Endothelial cell of umbilical vein (primary cell): ENCODE results near the gene STUM. TPM values are rescaled to one million over a fixed set of nuclear protein-coding genes. Genes with fewer than 3 reads are reported as not detected.

ENCODE experiments used
- BruUV-seq: library from RNA; stranded (reverse); fragments of 400-500 nt; replicated peaks from 2 replicates; lab custom pipeline; 2021; lab: Mats Ljungman, UMichigan
- CTCF ChIA-PET: fragments of 300-600, 350-600 bp; sonication (Branson Sonifier 250); formaldehyde crosslinking; loops from one replicate; lab custom pipeline; 2021; ENCODE audit warnings: antibody characterized with exemption, inconsistent platforms; lab: Charles Lee
- POLR2A ChIA-PET: fragments of 300-600, 350-600 bp; sonication (Branson Sonifier 250); formaldehyde crosslinking; loops from one replicate; lab custom pipeline; 2021; ENCODE audit warnings: antibody characterized with exemption, inconsistent platforms; lab: Charles Lee
- DNase-seq: peaks from one replicate; pipeline ENCODE4 v3.0.0-alpha.2; 2011; ENCODE audit warnings: low read depth, low spot score
- FAIRE-seq: peaks from 2 replicates; lab custom pipeline; 2011; peaks lifted over from hg19 to GRCh38; lab: Jason Lieb, UNC
- H2AFZ ChIP-seq: 2 replicates; pipeline ENCODE4 v1.6.0; 2012; ENCODE audit warnings: low read depth, low read length, control low read depth, inconsistent platforms
- H3K27ac ChIP-seq: 2 replicates; pipeline ENCODE4 v1.5.1; 2011; ENCODE audit warnings: low read depth, mild to moderate bottlenecking, control low read depth, low read length, moderate library complexity; ENCODE audit not compliant: insufficient read depth
- H3K27me3 ChIP-seq, 2 experiments: 2 replicates each; pipeline versions ENCODE4 v1.6.0 to v1.6.1; 2011; ENCODE audit warnings: low read length in 2 of 2, mixed read lengths in 1 of 2; ENCODE audit not compliant: control insufficient read depth in 2 of 2, insufficient read depth in 2 of 2
- H3K36me3 ChIP-seq, 2 experiments: 2 replicates in 1 of 2; 3 replicates in 1 of 2; pipeline ENCODE4 v1.5.1; 2011; ENCODE audit warnings: low read length in 2 of 2, mild to moderate bottlenecking in 1 of 2, moderate library complexity in 1 of 2; ENCODE audit not compliant: control insufficient read depth in 2 of 2, insufficient read depth in 2 of 2; ENCODE audit errors: extremely low read depth in 1 of 2
- H3K4me1 ChIP-seq: 3 replicates; pipeline ENCODE4 v1.5.1; 2011; ENCODE audit warnings: mild to moderate bottlenecking, low read length; ENCODE audit not compliant: control insufficient read depth, insufficient read depth; ENCODE audit errors: extremely low read depth
- H3K4me2 ChIP-seq: 2 replicates; pipeline ENCODE4 v1.6.1; 2011; ENCODE audit warnings: low read length, control low read depth, mixed read lengths; ENCODE audit not compliant: insufficient read depth
- H3K4me3 ChIP-seq, 3 experiments: fragments of 200-600 bp in 1 of 3; sonication (generic), shearing (Covaris generic) in 1 of 3; replicated peaks in 1 of 3; 2 replicates each; pipeline ENCODE4 v1.5.1; 2011 to 2016; ENCODE audit warnings: control low read depth in 3 of 3, low read length in 3 of 3, mild to moderate bottlenecking in 2 of 3, inconsistent platforms in 1 of 3, low read depth in 1 of 3, moderate library complexity in 1 of 3; ENCODE audit not compliant: insufficient read depth in 1 of 3
- H3K79me2 ChIP-seq: 2 replicates; pipeline ENCODE4 v1.6.0; 2012; ENCODE audit warnings: low read length, inconsistent platforms; ENCODE audit not compliant: control insufficient read depth, insufficient read depth
- H3K9ac ChIP-seq: replicated peaks from 2 replicates; pipeline ENCODE3; 2011; ENCODE audit warnings: low read length, control low read depth; ENCODE audit not compliant: insufficient read depth; ENCODE audit errors: extremely low read depth
- H3K9me1 ChIP-seq: replicated peaks from 3 replicates; pipeline ENCODE4 v1.6.0; 2011; ENCODE audit warnings: mild to moderate bottlenecking, low read length; ENCODE audit not compliant: control insufficient read depth, insufficient read depth; ENCODE audit errors: extremely low read depth
- H3K9me3 ChIP-seq: replicated peaks from 2 replicates; pipeline ENCODE4 v1.5.1; 2012; ENCODE audit warnings: low read length, inconsistent platforms; ENCODE audit not compliant: control insufficient read depth, insufficient read depth
- H4K20me1 ChIP-seq: replicated peaks from 2 replicates; pipeline ENCODE3; 2011; ENCODE audit warnings: mild to moderate bottlenecking, low read length; ENCODE audit not compliant: control insufficient read depth, insufficient read depth; ENCODE audit errors: extremely low read depth
- EZH2 ChIP-seq: IDR thresholded peaks from 2 replicates; pipeline ENCODE4 v1.6.1; 2012; ENCODE audit warnings: borderline replicate concordance, low read depth, mild to moderate bottlenecking, moderate library complexity, low read length, inconsistent platforms; ENCODE audit not compliant: severe bottlenecking
- FOS ChIP-seq: IDR thresholded peaks from 2 replicates; pipeline ENCODE4 v1.6.1; 2011; ENCODE audit warnings: mild to moderate bottlenecking, low read length, moderate library complexity, borderline replicate concordance; ENCODE audit not compliant: insufficient read depth
- GATA2 ChIP-seq: IDR thresholded peaks from 2 replicates; pipeline ENCODE4 v1.7.0; 2011; ENCODE audit warnings: low read depth, mild to moderate bottlenecking, moderate library complexity, mixed read lengths, low read length; ENCODE audit not compliant: insufficient read length, insufficient read depth
- JUN ChIP-seq: IDR thresholded peaks from 2 replicates; pipeline ENCODE4 v1.6.1; 2011; ENCODE audit warnings: borderline replicate concordance, low read depth; ENCODE audit not compliant: insufficient read length, insufficient read depth
- MYC ChIP-seq: IDR thresholded peaks from one replicate; pipeline ENCODE4 v1.6.1; 2011; ENCODE audit warnings: mild to moderate bottlenecking, low read depth, low read length
- POLR2A ChIP-seq: IDR thresholded peaks from 2 replicates; pipeline ENCODE4 v1.6.1; 2012; ENCODE audit warnings: low read depth, mild to moderate bottlenecking, control low read depth, low read length
- POLR2AphosphoS5 ChIP-seq: IDR thresholded peaks from 2 replicates; pipeline ENCODE4 v1.6.1; 2012; ENCODE audit warnings: low read depth, mild to moderate bottlenecking, control low read depth, low read length, moderate library complexity; ENCODE audit not compliant: insufficient read depth
- dilution Hi-C: fragments of 300-500 bp; cut with MboI; formaldehyde crosslinking; loops from one replicate; pipeline ENCODE4 v1.15.0; 2019; ENCODE audit warnings: low sequenced_read_pairs; ENCODE audit not compliant: extremely low pct_ligation_motif_present
- intact Hi-C: fragments of 100-400 bp; cut with micrococcal nuclease; formaldehyde crosslinking; loops from one replicate; pipeline ENCODE4 v1.10.0; 2022
- polyA plus RNA-seq, 4 experiments: library from polyadenylated mRNA; depleted of rRNA in 3 of 4; stranded (reverse) in 3 of 4; unstranded in 1 of 4; fragments of >200 nt; gene quantifications; 2 replicates each; pipeline versions ENCODE4 v1.2.1 to v1.2.3, GENCODE V29; 2011 to 2012; ENCODE audit warnings: missing spikeins in 1 of 4
- total RNA-seq: library from RNA; stranded (reverse); gene quantifications from 2 replicates; pipeline ENCODE4 v1.2.3, GENCODE V29; 2021
- TF ChIP-seq, protein P1 (sequence below): IDR thresholded peaks from 2 replicates; pipeline ENCODE4 v1.6.1; 2011; ENCODE audit not compliant: insufficient read depth, insufficient read length
- TF ChIP-seq, protein P2 (sequence below), 2 donors: IDR thresholded peaks; 1 replicate in 1 of 2; 2 replicates in 1 of 2; pipeline ENCODE4 v1.5.1; 2011; ENCODE audit warnings: low read length in 2 of 2, mild to moderate bottlenecking in 2 of 2, moderate library complexity in 2 of 2, control low read depth in 1 of 2, inconsistent platforms in 1 of 2, low read depth in 1 of 2; ENCODE audit not compliant: insufficient read depth in 1 of 2; ENCODE audit errors: extremely low read depth in 1 of 2

Gene STUM
- total and polyA plus RNA-seq, 2 donors (not counting 3 experiments of a cell fraction or from before 2014, with no cell fraction given): not detected

DNA sequence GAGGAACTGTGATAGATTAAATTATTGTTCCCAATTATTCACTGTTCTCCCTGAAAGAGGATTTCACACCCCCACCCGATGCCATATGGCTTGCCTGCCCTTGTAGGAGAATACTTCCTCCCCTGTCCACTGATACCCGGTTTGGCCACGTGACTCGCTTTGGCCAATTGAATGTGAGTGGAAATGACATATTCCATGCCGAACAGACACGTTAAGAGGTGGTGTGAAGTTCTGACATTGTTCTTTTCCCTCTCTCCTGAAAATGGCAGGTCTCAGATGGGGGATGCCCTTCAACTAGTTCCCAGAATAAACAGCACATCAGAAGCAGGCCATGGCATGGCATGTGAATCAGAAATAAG, 5.3 kb downstream of the STUM start:
- DNase-seq (no peak), FAIRE-seq (no peak)
- no peak overlapping the region for H3K27ac ChIP-seq
- H3K27me3 ChIP-seq: peaks cover 44 to 56% of the 10 kb centered on the region in 2 experiments
- H2AFZ ChIP-seq: no peak overlapping the region
- no peak overlapping the region for H3K4me3 ChIP-seq
- intact Hi-C loops: no loop called here
- TF ChIP-seq, protein P1, sequence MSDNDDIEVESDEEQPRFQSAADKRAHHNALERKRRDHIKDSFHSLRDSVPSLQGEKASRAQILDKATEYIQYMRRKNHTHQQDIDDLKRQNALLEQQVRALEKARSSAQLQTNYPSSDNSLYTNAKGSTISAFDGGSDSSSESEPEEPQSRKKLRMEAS: no peak
- TF ChIP-seq POLR2A (no peak), JUN (no peak), MYC (no peak), POLR2AphosphoS5 (no peak), GATA2 (no peak), FOS (no peak), EZH2 (no peak)
- TF ChIP-seq, protein P2, sequence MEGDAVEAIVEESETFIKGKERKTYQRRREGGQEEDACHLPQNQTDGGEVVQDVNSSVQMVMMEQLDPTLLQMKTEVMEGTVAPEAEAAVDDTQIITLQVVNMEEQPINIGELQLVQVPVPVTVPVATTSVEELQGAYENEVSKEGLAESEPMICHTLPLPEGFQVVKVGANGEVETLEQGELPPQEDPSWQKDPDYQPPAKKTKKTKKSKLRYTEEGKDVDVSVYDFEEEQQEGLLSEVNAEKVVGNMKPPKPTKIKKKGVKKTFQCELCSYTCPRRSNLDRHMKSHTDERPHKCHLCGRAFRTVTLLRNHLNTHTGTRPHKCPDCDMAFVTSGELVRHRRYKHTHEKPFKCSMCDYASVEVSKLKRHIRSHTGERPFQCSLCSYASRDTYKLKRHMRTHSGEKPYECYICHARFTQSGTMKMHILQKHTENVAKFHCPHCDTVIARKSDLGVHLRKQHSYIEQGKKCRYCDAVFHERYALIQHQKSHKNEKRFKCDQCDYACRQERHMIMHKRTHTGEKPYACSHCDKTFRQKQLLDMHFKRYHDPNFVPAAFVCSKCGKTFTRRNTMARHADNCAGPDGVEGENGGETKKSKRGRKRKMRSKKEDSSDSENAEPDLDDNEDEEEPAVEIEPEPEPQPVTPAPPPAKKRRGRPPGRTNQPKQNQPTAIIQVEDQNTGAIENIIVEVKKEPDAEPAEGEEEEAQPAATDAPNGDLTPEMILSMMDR (IDR thresholded peaks at IDR 0.05; ENCODE audit: extremely low read depth in 1 of 2, insufficient read depth in 1 of 2, low read depth in 1 of 2, low read length in 2 of 2): no peak
- no peaks in the 10 kb centered on the region for H4K20me1 ChIP-seq
- no peaks in the 10 kb centered on the region for H3K79me2 ChIP-seq
- H3K4me1 ChIP-seq: no peaks in the 10 kb centered on the region
- H3K9ac ChIP-seq: no peak overlapping the region
- no peaks in the 10 kb centered on the region for H3K9me1 ChIP-seq
- H3K4me2 ChIP-seq: no peak overlapping the region
- ChIA-PET POLR2A (no interaction called here), CTCF (no interaction called here)
- no peaks in the 10 kb centered on the region for H3K9me3 ChIP-seq
- dilution Hi-C loops: no loop called here
- no TSS peak for BruUV-seq
- H3K36me3 ChIP-seq: no peaks in the 10 kb centered on the region
